Measurements from ENCODE around the gene SCAF11.

SCAF11 gene

DNA sequence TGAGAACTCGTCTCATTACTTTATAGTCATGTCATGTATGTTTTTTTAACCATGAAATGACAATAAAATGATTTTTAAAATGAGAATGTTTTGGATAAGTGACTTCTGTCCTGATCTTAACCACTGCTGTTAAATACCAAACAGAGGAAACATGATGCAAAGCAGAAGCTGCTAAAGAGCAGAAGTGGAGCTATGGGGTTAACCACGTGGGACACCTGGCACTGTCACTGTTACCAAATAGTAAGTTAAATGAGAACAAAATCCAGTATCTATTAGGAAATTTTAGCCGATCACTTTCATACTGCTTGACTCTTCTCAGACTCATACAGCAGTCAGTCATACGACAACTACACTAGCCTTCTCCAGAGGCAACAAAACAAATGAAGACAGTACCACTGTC lies 82.4 kb downstream of the SCAF11 start:
- H3K36me3 ChIP-seq: peaks cover 26% of the 10 kb centered on the region
- DNase-seq: no peak
- H3K27me3 ChIP-seq (ENCODE audit: insufficient read depth, low read depth, severe bottlenecking): no peaks in the 10 kb centered on the region
- TF ChIP-seq, protein P1, sequence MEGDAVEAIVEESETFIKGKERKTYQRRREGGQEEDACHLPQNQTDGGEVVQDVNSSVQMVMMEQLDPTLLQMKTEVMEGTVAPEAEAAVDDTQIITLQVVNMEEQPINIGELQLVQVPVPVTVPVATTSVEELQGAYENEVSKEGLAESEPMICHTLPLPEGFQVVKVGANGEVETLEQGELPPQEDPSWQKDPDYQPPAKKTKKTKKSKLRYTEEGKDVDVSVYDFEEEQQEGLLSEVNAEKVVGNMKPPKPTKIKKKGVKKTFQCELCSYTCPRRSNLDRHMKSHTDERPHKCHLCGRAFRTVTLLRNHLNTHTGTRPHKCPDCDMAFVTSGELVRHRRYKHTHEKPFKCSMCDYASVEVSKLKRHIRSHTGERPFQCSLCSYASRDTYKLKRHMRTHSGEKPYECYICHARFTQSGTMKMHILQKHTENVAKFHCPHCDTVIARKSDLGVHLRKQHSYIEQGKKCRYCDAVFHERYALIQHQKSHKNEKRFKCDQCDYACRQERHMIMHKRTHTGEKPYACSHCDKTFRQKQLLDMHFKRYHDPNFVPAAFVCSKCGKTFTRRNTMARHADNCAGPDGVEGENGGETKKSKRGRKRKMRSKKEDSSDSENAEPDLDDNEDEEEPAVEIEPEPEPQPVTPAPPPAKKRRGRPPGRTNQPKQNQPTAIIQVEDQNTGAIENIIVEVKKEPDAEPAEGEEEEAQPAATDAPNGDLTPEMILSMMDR (IDR thresholded peaks at IDR 0.05; ENCODE audit: low read depth, low read length): no peak
- no peak overlapping the region for H3K4me3 ChIP-seq (ENCODE audit: low read depth, low read length)
- H3K9me3 ChIP-seq (ENCODE audit: severe bottlenecking): no peaks in the 10 kb centered on the region
- H3K27ac ChIP-seq: no peak overlapping the region

GRCh38 chr12:45898094-45898493 lies 92.3 kb downstream of the SCAF11 start:
- TF ChIP-seq, protein P1 (IDR thresholded peaks at IDR 0.05; ENCODE audit: low read depth, low read length): no peak
- Histone ChIP-seq H3K27ac (no peak overlapping the region), H3K27me3 (ENCODE audit: insufficient read depth, low read depth, severe bottlenecking) (no peaks in the 10 kb centered on the region), H3K36me3 (peaks cover 36% of the 10 kb centered on the region), H3K9me3 (ENCODE audit: severe bottlenecking) (no peaks in the 10 kb centered on the region), H3K4me3 (ENCODE audit: low read depth, low read length) (no peak overlapping the region)
- DNase-seq: no peak

GRCh38 chr12:45895961-45896360 lies 94.4 kb downstream of the SCAF11 start:
- TF ChIP-seq, protein P1 (IDR thresholded peaks at IDR 0.05; ENCODE audit: low read depth, low read length): no peak
- Histone ChIP-seq H3K36me3 (peaks cover 50% of the 10 kb centered on the region), H3K4me3 (ENCODE audit: low read depth, low read length) (no peak overlapping the region)

DNA sequence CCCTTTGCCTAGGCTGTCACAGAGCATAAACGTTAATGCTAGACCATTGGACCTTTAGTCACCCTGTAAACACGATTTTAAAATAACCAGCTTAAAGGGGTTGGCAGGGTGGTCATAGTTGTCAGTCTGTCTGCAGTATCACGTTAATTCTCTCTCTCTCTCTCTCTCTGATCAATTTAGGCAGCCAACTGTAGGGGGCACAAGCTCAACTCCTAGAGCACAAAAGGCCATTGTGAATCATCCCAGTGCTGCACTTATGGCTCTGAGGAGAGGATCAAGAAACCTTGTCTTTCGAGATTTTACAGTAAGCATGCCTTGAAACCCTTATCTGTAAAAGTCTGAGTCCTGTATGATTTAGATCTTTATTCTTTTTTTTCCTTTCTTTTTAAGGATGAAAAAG lies 97.1 kb downstream of the SCAF11 start:
- Histone ChIP-seq H3K9me3 (ENCODE audit: severe bottlenecking) (no peaks in the 10 kb centered on the region), H3K27ac (no peak overlapping the region), H3K4me3 (ENCODE audit: low read depth, low read length) (no peak overlapping the region), H3K27me3 (ENCODE audit: insufficient read depth, low read depth, severe bottlenecking) (no peaks in the 10 kb centered on the region), H3K36me3 (peaks cover 50% of the 10 kb centered on the region)
- TF ChIP-seq, protein P1 (IDR thresholded peaks at IDR 0.05; ENCODE audit: low read depth, low read length): peak; percentile 38; the same call in 1 of the 2 replicates
- DNase-seq: peak; percentile 17

More at GRCh38 chr12:45895961-45896360, 94.4 kb downstream of the SCAF11 start:
- no peak for DNase-seq
- Histone ChIP-seq H3K27ac (no peak overlapping the region), H3K27me3 (ENCODE audit: insufficient read depth, low read depth, severe bottlenecking) (no peaks in the 10 kb centered on the region), H3K9me3 (ENCODE audit: severe bottlenecking) (no peaks in the 10 kb centered on the region)

GRCh38 chr12:45890276-45890675 lies 100.1 kb downstream of the SCAF11 start:
- Histone ChIP-seq H3K27me3 (ENCODE audit: insufficient read depth, low read depth, severe bottlenecking) (no peaks in the 10 kb centered on the region), H3K27ac (no peak overlapping the region), H3K4me3 (ENCODE audit: low read depth, low read length) (no peak overlapping the region), H3K9me3 (ENCODE audit: severe bottlenecking) (no peaks in the 10 kb centered on the region), H3K36me3 (peaks cover 39% of the 10 kb centered on the region)
- TF ChIP-seq, protein P1 (IDR thresholded peaks at IDR 0.05; ENCODE audit: low read depth, low read length): no peak
- DNase-seq: no peak

DNA sequence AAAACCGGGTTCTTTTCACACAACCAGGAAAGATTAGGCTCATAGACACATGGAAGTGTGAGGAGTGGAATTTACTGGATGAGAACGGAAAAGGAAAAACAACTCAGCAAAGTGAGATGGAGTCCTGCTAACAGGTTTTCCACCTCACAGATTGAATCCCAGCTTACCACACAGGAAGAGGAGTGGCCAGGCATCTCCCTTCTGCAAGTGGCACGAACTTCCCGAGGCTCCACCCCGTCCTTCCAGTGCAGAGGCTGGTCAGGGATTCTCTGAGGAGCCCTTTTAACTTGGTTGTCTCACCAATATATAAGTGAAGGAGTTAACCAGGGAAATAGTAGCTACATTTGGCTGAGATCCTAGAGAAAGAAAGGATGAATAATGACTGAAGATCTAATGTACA lies 102.8 kb downstream of the SCAF11 start:
- Histone ChIP-seq H3K4me3 (ENCODE audit: low read depth, low read length) (no peak overlapping the region), H3K9me3 (ENCODE audit: severe bottlenecking) (no peaks in the 10 kb centered on the region), H3K27me3 (ENCODE audit: insufficient read depth, low read depth, severe bottlenecking) (no peaks in the 10 kb centered on the region), H3K36me3 (peaks cover 19% of the 10 kb centered on the region), H3K27ac (no peak overlapping the region)
- DNase-seq: no peak
- TF ChIP-seq, protein P1 (IDR thresholded peaks at IDR 0.05; ENCODE audit: low read depth, low read length): no peak

All from WERI-Rb-1 (cell line).